NT2/D1 (cell line): Measurements from ENCODE around the gene SLCO1A2.

Experiments
- DNase-seq: peaks from one replicate; pipeline ENCODE4 v3.0.0-alpha.2; 2011; ENCODE audit warnings: low read depth, low spot score
- H3K27me3 ChIP-seq: 2 replicates; pipeline ENCODE4 v1.6.0; 2011; ENCODE audit warnings: mild to moderate bottlenecking; ENCODE audit not compliant: insufficient read length, insufficient read depth
- H3K36me3 ChIP-seq: 2 replicates; pipeline ENCODE4 v1.6.1; 2011; ENCODE audit warnings: mild to moderate bottlenecking, low read length, mixed read lengths; ENCODE audit not compliant: insufficient read depth, insufficient read length
- H3K4me1 ChIP-seq: 2 replicates; pipeline ENCODE4 v1.5.1; 2011; ENCODE audit not compliant: insufficient read depth, insufficient read length
- H3K4me3 ChIP-seq: 2 replicates; pipeline ENCODE4 v1.5.1; 2011; ENCODE audit warnings: low read depth; ENCODE audit not compliant: insufficient read length
- H3K9ac ChIP-seq: 2 replicates; pipeline ENCODE4 v1.6.0; 2011; ENCODE audit warnings: low read depth; ENCODE audit not compliant: insufficient read length
- H3K9me3 ChIP-seq: 2 replicates; pipeline ENCODE4 v1.5.1; 2011; ENCODE audit warnings: mild to moderate bottlenecking, low read length; ENCODE audit not compliant: insufficient read depth
- SUZ12 ChIP-seq: IDR thresholded peaks from 2 replicates; pipeline ENCODE4 v1.6.1; 2011; ENCODE audit not compliant: insufficient read length, insufficient read depth; ENCODE audit errors: extremely low read depth
- YY1 ChIP-seq: IDR thresholded peaks from 2 replicates; pipeline ENCODE4 v1.6.1; 2011; ENCODE audit not compliant: insufficient read length, insufficient read depth
- ZNF274 ChIP-seq: IDR thresholded peaks from 2 replicates; pipeline ENCODE4 v1.6.1; 2011; ENCODE audit warnings: mild to moderate bottlenecking, low read depth, low read length

Gene SLCO1A2

GRCh38 chr12:21239866-21240265 is 94.9 kb downstream of the SLCO1A2 start:
- no peaks in the 10 kb centered on the region for H3K4me1 ChIP-seq
- no peaks in the 10 kb centered on the region; the same call in 1 of the 2 replicates for H3K9me3 ChIP-seq
- TF ChIP-seq ZNF274: no peak
- TF ChIP-seq SUZ12: no peak
- TF ChIP-seq YY1: no peak
- H3K4me3 ChIP-seq: no peak overlapping the region
- no peak overlapping the region for H3K9ac ChIP-seq
- no peaks in the 10 kb centered on the region for H3K27me3 ChIP-seq
- no peaks in the 10 kb centered on the region for H3K36me3 ChIP-seq
- no peak for DNase-seq

- no peak overlapping the region for H3K9ac ChIP-seq
- H3K4me3 ChIP-seq: no peak overlapping the region
- H3K9me3 ChIP-seq: no peaks in the 10 kb centered on the region
- H3K36me3 ChIP-seq: peaks cover 4% of the 10 kb centered on the region
- TF ChIP-seq SUZ12 (no peak), YY1 (no peak), ZNF274 (no peak)
- no peaks in the 10 kb centered on the region for H3K27me3 ChIP-seq
- no peaks in the 10 kb centered on the region for H3K4me1 ChIP-seq
- DNase-seq: no peak
Observed at GRCh38 chr12:21234395-21234794, 100.3 kb downstream of the SLCO1A2 start.

- Histone ChIP-seq H3K27me3 (no peaks in the 10 kb centered on the region), H3K9ac (no peak overlapping the region), H3K4me3 (no peak overlapping the region), H3K9me3 (no peaks in the 10 kb centered on the region), H3K36me3 (peaks cover 4% of the 10 kb centered on the region), H3K4me1 (no peaks in the 10 kb centered on the region)
- DNase-seq: no peak
- TF ChIP-seq SUZ12: no peak
- TF ChIP-seq ZNF274: no peak
- TF ChIP-seq YY1: no peak
Observed at GRCh38 chr12:21223930-21224329, 110.8 kb downstream of the SLCO1A2 start.

DNA sequence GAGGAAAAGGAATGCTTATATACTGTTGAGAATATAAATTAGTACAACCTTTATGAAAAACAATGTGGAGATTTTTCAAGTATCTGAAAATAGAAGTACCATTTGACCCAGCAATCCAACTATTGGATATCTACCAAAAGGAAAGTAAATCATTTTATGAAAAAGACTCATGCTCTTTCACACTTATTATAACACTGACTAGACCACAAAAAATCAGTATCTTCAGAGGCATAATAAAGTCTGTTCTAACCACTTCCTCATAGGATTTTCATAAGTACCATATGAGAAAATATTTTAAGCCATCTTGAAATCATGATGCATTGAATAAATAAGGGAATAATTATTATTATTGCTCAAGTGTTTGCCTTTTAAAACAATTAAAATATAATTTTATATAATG is 112.9 kb downstream of the SLCO1A2 start:
- H3K27me3 ChIP-seq: no peaks in the 10 kb centered on the region
- H3K9ac ChIP-seq: no peak overlapping the region
- H3K36me3 ChIP-seq: peaks cover 4% of the 10 kb centered on the region
- TF ChIP-seq ZNF274 (no peak), YY1 (no peak), SUZ12 (no peak)
- no peak for DNase-seq
- H3K4me3 ChIP-seq: no peak overlapping the region
- H3K4me1 ChIP-seq: no peaks in the 10 kb centered on the region
- no peaks in the 10 kb centered on the region for H3K9me3 ChIP-seq

DNA sequence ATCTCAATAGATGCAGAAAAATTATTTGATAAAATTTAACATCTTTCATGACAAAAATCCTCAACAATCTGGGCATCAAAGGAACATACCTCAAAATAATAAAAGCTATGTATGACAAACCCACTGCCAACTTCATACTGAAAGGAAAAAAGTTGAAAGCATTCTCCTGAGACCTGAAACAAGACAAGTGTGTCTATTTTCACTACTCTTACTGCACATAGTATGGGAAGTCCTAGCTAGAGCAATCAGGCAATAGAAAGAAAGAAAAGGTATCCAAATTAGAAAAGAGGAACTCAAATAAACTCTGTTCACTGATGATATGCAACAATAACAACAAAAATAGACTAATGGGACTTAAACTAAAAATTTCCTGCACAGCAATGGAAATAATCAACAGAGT is 113.6 kb downstream of the SLCO1A2 start:
- Histone ChIP-seq H3K36me3 (peaks cover 4% of the 10 kb centered on the region), H3K9ac (no peak overlapping the region), H3K27me3 (no peaks in the 10 kb centered on the region), H3K9me3 (peaks cover 4% of the 10 kb centered on the region; the same call in 1 of the 2 replicates), H3K4me3 (no peak overlapping the region), H3K4me1 (no peaks in the 10 kb centered on the region)
- DNase-seq: no peak
- TF ChIP-seq SUZ12: no peak
- TF ChIP-seq ZNF274: no peak
- TF ChIP-seq YY1: no peak

- DNase-seq: no peak
- H3K9me3 ChIP-seq: peaks cover 10% of the 10 kb centered on the region; the same call in 1 of the 2 replicates
- TF ChIP-seq SUZ12 (no peak), ZNF274 (no peak), YY1 (no peak)
- no peak overlapping the region for H3K9ac ChIP-seq
- H3K4me3 ChIP-seq: no peak overlapping the region
- H3K4me1 ChIP-seq: no peaks in the 10 kb centered on the region
- no peaks in the 10 kb centered on the region for H3K36me3 ChIP-seq
- no peaks in the 10 kb centered on the region for H3K27me3 ChIP-seq
Observed at GRCh38 chr12:21220266-21220665, 114.5 kb downstream of the SLCO1A2 start.

- H3K4me1 ChIP-seq: no peaks in the 10 kb centered on the region
Observed at GRCh38 chr12:21219206-21219605, 115.5 kb downstream of the SLCO1A2 start.

More at GRCh38 chr12:21219206-21219605, 115.5 kb downstream of the SLCO1A2 start:
- no peak overlapping the region for H3K4me3 ChIP-seq
- H3K36me3 ChIP-seq: no peaks in the 10 kb centered on the region
- no peak overlapping the region for H3K9ac ChIP-seq
- no peak for DNase-seq
- no peaks in the 10 kb centered on the region for H3K27me3 ChIP-seq
- no peak for TF ChIP-seq ZNF274
- TF ChIP-seq YY1: no peak
- no peak for TF ChIP-seq SUZ12
- H3K9me3 ChIP-seq: peaks cover 10% of the 10 kb centered on the region; the same call in 1 of the 2 replicates
